K562 (cell line): ENCODE results near the gene SUMF2. TPM values are rescaled to one million over a fixed set of nuclear protein-coding genes. Genes with fewer than 3 reads are reported as not detected.

Experiments used
- AFF4 ChIP-seq: sonication (generic); formaldehyde crosslinking; IDR thresholded peaks from 2 replicates; pipeline ENCODE4 v1.8.0; 2023; ENCODE audit warnings: mild to moderate bottlenecking, missing genetic modification reagents
- CC2D1A ChIP-seq: fragments of 450-650 bp; IDR thresholded peaks from 2 replicates; pipeline ENCODE4 v1.6.1; 2017; ENCODE audit warnings: mild to moderate bottlenecking
- FOXK2 ChIP-seq, 2 experiments: fragments of 450-650 bp; IDR thresholded peaks in 1 of 2; conservative IDR thresholded peaks in 1 of 2; 2 replicates each; pipeline ENCODE4 v1.6.1; 2016; ENCODE audit warnings: low read depth in 2 of 2, mild to moderate bottlenecking in 1 of 2
- HDAC6 ChIP-seq: IDR thresholded peaks from 2 replicates; pipeline ENCODE4 v1.6.1; 2012; ENCODE audit warnings: low read depth, mild to moderate bottlenecking, control low read depth, inconsistent platforms, low read length, moderate library complexity
- JUND ChIP-seq, 2 experiments: IDR thresholded peaks; 2 replicates in 1 of 2; 3 replicates in 1 of 2; pipeline ENCODE4 v1.6.1; 2011; ENCODE audit warnings: borderline replicate concordance in 2 of 2, low read depth in 2 of 2, low read length in 2 of 2, improper control_type of control experiment in 1 of 2, missing biosample characterization in 1 of 2, missing genetic modification characterization in 1 of 2, missing genetic modification reagents in 1 of 2
- KLF16 ChIP-seq: IDR thresholded peaks from 2 replicates; pipeline ENCODE4 v1.6.1; 2016; ENCODE audit warnings: antibody characterized with exemption
- MAFF ChIP-seq: IDR thresholded peaks from 2 replicates; pipeline ENCODE4 v1.6.1; 2012; ENCODE audit warnings: low read length, improper control_type of control experiment
- MBD2 ChIP-seq: sonication (generic); IDR thresholded peaks from 2 replicates; pipeline ENCODE4 v1.6.1; 2016; ENCODE audit warnings: low read depth, borderline replicate concordance
- MEF2A ChIP-seq: IDR thresholded peaks from 2 replicates; pipeline ENCODE4 v1.6.1; 2011; ENCODE audit warnings: low read depth, mild to moderate bottlenecking, low read length, moderate library complexity; ENCODE audit not compliant: control insufficient read depth
- NR2C2 ChIP-seq, 2 experiments: fragments of 200-800 bp in 1 of 2; sonication (Bioruptor generic) in 1 of 2; sonication (generic) in 1 of 2; formaldehyde crosslinking in 1 of 2; IDR thresholded peaks; 2 replicates each; pipeline versions ENCODE4 v1.6.1 to v1.8.0; 2016 to 2022; ENCODE audit warnings: mild to moderate bottlenecking in 1 of 2, missing compliant biosample characterization in 1 of 2, missing genetic modification characterization in 1 of 2, missing genetic modification reagents in 1 of 2
- PBX2 ChIP-seq, 2 experiments: IDR thresholded peaks in 1 of 2; conservative IDR thresholded peaks in 1 of 2; 2 replicates each; pipeline ENCODE4 v1.6.1; 2016; ENCODE audit warnings: low read depth in 2 of 2, mild to moderate bottlenecking in 1 of 2, missing compliant biosample characterization in 1 of 2, missing genetic modification characterization in 1 of 2, moderate library complexity in 1 of 2
- RBM17 ChIP-seq: fragments of 200-400 bp; formaldehyde crosslinking; IDR thresholded peaks from 2 replicates; pipeline ENCODE4 v1.6.1; 2017; ENCODE audit warnings: low read depth, mild to moderate bottlenecking, low read length, borderline replicate concordance
- SRF ChIP-seq, 2 experiments: fragments of 250-450, 450-650 bp in 1 of 2; sonication (Bioruptor Pico) in 1 of 2; sonication (generic) in 1 of 2; formaldehyde crosslinking; IDR thresholded peaks; 2 replicates each; pipeline versions ENCODE4 v1.5.0 to v1.5.1; 2020 to 2022; ENCODE audit warnings: mild to moderate bottlenecking in 1 of 2, missing genetic modification reagents in 1 of 2
- STAT5B ChIP-seq: fragments of 250-450 bp; sonication (Bioruptor Pico); IDR thresholded peaks from 2 replicates; pipeline ENCODE4 v1.8.0; 2021; ENCODE audit warnings: mild to moderate bottlenecking, inconsistent platforms
- ZEB2 ChIP-seq: fragments of 450-650 bp; IDR thresholded peaks from 2 replicates; pipeline ENCODE4 v1.6.1; 2016
- ZNF253 ChIP-seq: fragments of 250-450 bp; sonication (Bioruptor Pico); conservative IDR thresholded peaks from 2 replicates; pipeline ENCODE4 v1.6.1; 2021; ENCODE audit warnings: mild to moderate bottlenecking
- ZNF639 ChIP-seq, 2 experiments: fragments of 200-800 bp in 1 of 2; sonication (Bioruptor generic) in 1 of 2; sonication (generic) in 1 of 2; formaldehyde crosslinking in 1 of 2; IDR thresholded peaks in 1 of 2; conservative IDR thresholded peaks in 1 of 2; 2 replicates each; pipeline versions ENCODE4 v1.5.0 to v1.6.1; 2016 to 2020; ENCODE audit warnings: missing compliant biosample characterization in 1 of 2, missing genetic modification characterization in 1 of 2, missing genetic modification reagents in 1 of 2
- polyA plus RNA-seq, 8 experiments: library from polyadenylated mRNA; depleted of rRNA in 4 of 8; stranded (reverse) in 5 of 8; unstranded in 3 of 8; fragments of >200 nt; fragmentation: Nextera tagmentation in 2 of 8; fragmentation: Illumina TruSeq in 1 of 8; extraction: Ambion mirVana in 2 of 8; extraction: Trizol in 1 of 8; gene quantifications; 2 replicates each; pipeline versions ENCODE4 v1.2.1 to v1.2.3, GENCODE V29; 2011 to 2014; ENCODE audit warnings: inconsistent platforms in 1 of 8, missing spikeins in 1 of 8
- total RNA-seq, 7 experiments: library from RNA; depleted of rRNA in 6 of 7; stranded (reverse); fragments of >200 nt in 6 of 7; fragmentation: Illumina TruSeq in 2 of 7; extraction: Trizol in 2 of 7; gene quantifications; 2 replicates each; pipeline versions ENCODE4 v1.2.1 to v1.2.3, GENCODE V29; 2011 to 2021; ENCODE audit warnings: low replicate concordance in 1 of 7

SUMF2 gene
- total and polyA plus RNA-seq, 9 of the 15 experiments (the other 6 are each of a cell fraction or from before 2014, with no cell fraction given): 39.0 to 113 (median 67.7) TPM

- 0 out of 4 replicates have a peak, but pooled peaks of 1 of the 2 experiments have one; percentile 41 for TF ChIP-seq ZNF639 (CRISPR knock-in tag; conservative IDR thresholded peaks at IDR 0.05 in 1 of 2, IDR thresholded peaks at IDR 0.05 in 1 of 2)
- TF ChIP-seq ZNF253: no peak
- TF ChIP-seq HDAC6: no peak
- no peak for TF ChIP-seq STAT5B (CRISPR knock-in tag)
- no peak for TF ChIP-seq FOXK2 (conservative IDR thresholded peaks at IDR 0.05 in 1 of 2, IDR thresholded peaks at IDR 0.05 in 1 of 2; ENCODE audit: low read depth in 2 of 2)
- no peak for TF ChIP-seq MAFF
- no peak for TF ChIP-seq SRF (CRISPR knock-in tag; IDR thresholded peaks at IDR 0.05)
- TF ChIP-seq KLF16: no peak
- no peak for TF ChIP-seq RBM17
- no peak for TF ChIP-seq ZEB2
- TF ChIP-seq MEF2A: no peak
- no peak for TF ChIP-seq MBD2
- TF ChIP-seq NR2C2 (CRISPR knock-in tag; IDR thresholded peaks at IDR 0.05): no peak
- TF ChIP-seq NR2C2 (tag; IDR thresholded peaks at IDR 0.05): no peak
- no peak for TF ChIP-seq AFF4 (CRISPR knock-in tag)
- TF ChIP-seq PBX2 (CRISPR knock-in tag; IDR thresholded peaks at IDR 0.05; ENCODE audit: low read depth): no peak
- TF ChIP-seq PBX2 (tag; conservative IDR thresholded peaks at IDR 0.05; ENCODE audit: low read depth): no peak
- no peak for TF ChIP-seq CC2D1A
- peak; percentile 73 for TF ChIP-seq JUND (IDR thresholded peaks at IDR 0.05; ENCODE audit: borderline replicate concordance, low read depth, low read length)
- TF ChIP-seq JUND (tag; IDR thresholded peaks at IDR 0.05; ENCODE audit: borderline replicate concordance, low read depth, low read length): peak; percentile 55; the same call in 2 of the 3 replicates
These were observed 41.4 kb downstream of the SUMF2 start (continued) for GRCh38 chr7:56105508-56105907.
